K562 (cell line): ENCODE results near the gene OR5AU1. TPM values are rescaled to one million over a fixed set of nuclear protein-coding genes. Genes with fewer than 3 reads are reported as not detected.

Source experiments
- ATAC-seq: fragments of 200-7000 bp; cut with Tn5 transposase; 3 replicates; pipeline ENCODE4 v1.9.1; 2020; ENCODE audit warnings: moderate library complexity
- BruUV-seq: library from RNA; stranded (reverse); fragments of 400-500 nt; replicated peaks from 2 replicates; lab custom pipeline; 2021; lab: Mats Ljungman, UMichigan
- CTCF ChIA-PET: fragments of 300-600 bp; formaldehyde crosslinking; extraction: SDS; loops from one replicate; lab custom pipeline; 2021; ENCODE audit warnings: low intra/inter-chr PET ratio; lab: Yijun Ruan, JAX
- POLR2A ChIA-PET: fragments of 300-600, 350-650 bp; sonication (Branson Sonifier 250); formaldehyde crosslinking; extraction: SDS; loops from one replicate; lab custom pipeline; 2021; ENCODE audit warnings: antibody characterized with exemption, inconsistent platforms; lab: Yijun Ruan, JAX
- DNase-seq, 4 experiments: peaks; one replicate each; pipeline versions ENCODE4 v3.0.0 to v3.0.0-alpha.2; 2011 to 2018; ENCODE audit warnings: low spot score in 3 of 4, mixed read lengths in 3 of 4; ENCODE audit errors: extremely low read depth in 1 of 4
- FAIRE-seq: peaks from 2 replicates; lab custom pipeline; 2011; peaks lifted over from hg19 to GRCh38; lab: Jason Lieb, UNC
- H2AFZ ChIP-seq: 2 replicates; pipeline ENCODE4 v1.6.0; 2011; ENCODE audit warnings: low read depth, low read length, control low read depth, inconsistent platforms
- H3K27ac ChIP-seq: fragments of 200-600 bp; 3 replicates; pipeline ENCODE4 v1.8.0; 2011; ENCODE audit warnings: low read depth, mild to moderate bottlenecking, control low read depth, inconsistent platforms, low read length, moderate library complexity, mixed read lengths; ENCODE audit errors: extremely low read depth
- H3K27me3 ChIP-seq, 2 experiments: fragments of 300-600 bp in 1 of 2; 2 replicates in 1 of 2; 3 replicates in 1 of 2; pipeline versions ENCODE4 v1.6.0 to v1.8.0; 2011; ENCODE audit warnings: inconsistent platforms in 2 of 2, low read length in 2 of 2, mild to moderate bottlenecking in 1 of 2, mixed read lengths in 1 of 2, moderate library complexity in 1 of 2; ENCODE audit not compliant: control insufficient read depth in 2 of 2, insufficient read depth in 2 of 2
- H3K36me3 ChIP-seq: fragments of 300-600 bp; 3 replicates; pipeline ENCODE4 v1.8.0; 2011; ENCODE audit warnings: mild to moderate bottlenecking, low read length, inconsistent platforms; ENCODE audit not compliant: control insufficient read depth, insufficient read depth
- H3K4me1 ChIP-seq, 2 experiments: fragments of 200-600 bp in 1 of 2; replicated peaks in 1 of 2; 2 replicates in 1 of 2; 3 replicates in 1 of 2; pipeline versions ENCODE4 v1.5.1 to v1.8.0; 2011; ENCODE audit warnings: inconsistent platforms in 2 of 2, low read length in 2 of 2, mild to moderate bottlenecking in 1 of 2, mixed read lengths in 1 of 2, moderate library complexity in 1 of 2; ENCODE audit not compliant: control insufficient read depth in 2 of 2, insufficient read depth in 2 of 2
- H3K4me2 ChIP-seq: 2 replicates; pipeline ENCODE4 v1.6.1; 2011; ENCODE audit warnings: low read length, control low read depth, inconsistent platforms, mixed read lengths; ENCODE audit not compliant: insufficient read depth
- H3K4me3 ChIP-seq: fragments of 200-600 bp; sonication (generic), shearing (Covaris generic); 2 replicates; pipeline ENCODE4 v1.5.1; 2016; ENCODE audit warnings: control low read depth, inconsistent platforms
- H3K79me2 ChIP-seq: fragments of 200-600 bp; 3 replicates; pipeline ENCODE4 v1.8.0; 2011; ENCODE audit warnings: low read length, inconsistent platforms; ENCODE audit not compliant: control insufficient read depth, insufficient read depth
- H3K9ac ChIP-seq, 2 experiments: 2 replicates each; pipeline versions ENCODE4 v1.6.0 to v1.6.1; 2011; ENCODE audit warnings: low read depth in 2 of 2, low read length in 2 of 2, control low read depth in 1 of 2, inconsistent platforms in 1 of 2, mild to moderate bottlenecking in 1 of 2, mixed read lengths in 1 of 2; ENCODE audit not compliant: insufficient read depth in 1 of 2
- H3K9me1 ChIP-seq: one replicate; pipeline ENCODE4 v1.6.0; 2011; ENCODE audit warnings: inconsistent platforms, mild to moderate bottlenecking, low read length, moderate library complexity; ENCODE audit not compliant: control insufficient read depth, insufficient read depth
- H3K9me3 ChIP-seq: replicated peaks from 2 replicates; pipeline ENCODE4 v1.5.1; 2011; ENCODE audit warnings: low read depth, low read length, inconsistent platforms; ENCODE audit not compliant: control insufficient read depth, insufficient read depth
- H4K20me1 ChIP-seq: replicated peaks from 2 replicates; pipeline ENCODE4 v1.6.1; 2011; ENCODE audit warnings: low read length, inconsistent platforms, mixed read lengths; ENCODE audit not compliant: control insufficient read depth, insufficient read depth
- KDM5B ChIP-seq: fragments of 200-600 bp; sonication (generic); IDR thresholded peaks from 2 replicates; pipeline ENCODE4 v1.6.1; 2012; ENCODE audit warnings: low read depth, mild to moderate bottlenecking, moderate library complexity, low read length, control low read depth, inconsistent platforms; ENCODE audit not compliant: insufficient replicate concordance
- PBX2 ChIP-seq, 2 experiments: IDR thresholded peaks in 1 of 2; conservative IDR thresholded peaks in 1 of 2; 2 replicates each; pipeline ENCODE4 v1.6.1; 2016; ENCODE audit warnings: low read depth in 2 of 2, mild to moderate bottlenecking in 1 of 2, missing compliant biosample characterization in 1 of 2, missing genetic modification characterization in 1 of 2, moderate library complexity in 1 of 2
- ZBTB43 ChIP-seq: sonication (generic); formaldehyde crosslinking; IDR thresholded peaks from 2 replicates; pipeline ENCODE4 v1.8.0; 2023; ENCODE audit warnings: mild to moderate bottlenecking, missing genetic modification reagents
- ZBTB9 ChIP-seq: fragments of 450-650 bp; formaldehyde crosslinking; IDR thresholded peaks from 2 replicates; pipeline ENCODE4 v1.4.0; 2020; ENCODE audit warnings: mild to moderate bottlenecking, moderate library complexity
- ZNF592 ChIP-seq: fragments of 450-650 bp; IDR thresholded peaks from 2 replicates; pipeline ENCODE4 v1.6.1; 2017; ENCODE audit warnings: antibody characterized with exemption, mild to moderate bottlenecking
- WGBS: fragments of 100-300 bp; shearing (Covaris generic); methylation state at CpG from one replicate; pipeline ENCODE4 v1.1.6; 2016; ENCODE audit warnings: low coverage, mixed read lengths; ENCODE audit not compliant: insufficient coverage; ENCODE audit errors: missing lambda C conversion rate; 5-methylcytosine and 5-hydroxymethylcytosine counted together
- in situ Hi-C: fragments of 300-500 bp; cut with MboI; formaldehyde crosslinking; loops from 4 replicates; pipeline ENCODE4 v1.15.0; 2018; ENCODE audit warnings: inconsistent platforms, mixed read lengths
- intact Hi-C: fragments of 100-400 bp; cut with micrococcal nuclease; formaldehyde crosslinking; loops from 2 replicates; pipeline ENCODE4 v1.14.2; 2022
- polyA plus RNA-seq, 8 experiments: library from polyadenylated mRNA; depleted of rRNA in 4 of 8; stranded (reverse) in 5 of 8; unstranded in 3 of 8; fragments of >200 nt; fragmentation: Nextera tagmentation in 2 of 8; fragmentation: Illumina TruSeq in 1 of 8; extraction: Ambion mirVana in 2 of 8; extraction: Trizol in 1 of 8; gene quantifications; 2 replicates each; pipeline versions ENCODE4 v1.2.1 to v1.2.3, GENCODE V29; 2011 to 2014; ENCODE audit warnings: inconsistent platforms in 1 of 8, missing spikeins in 1 of 8
- total RNA-seq, 7 experiments: library from RNA; depleted of rRNA in 6 of 7; stranded (reverse); fragments of >200 nt in 6 of 7; fragmentation: Illumina TruSeq in 2 of 7; extraction: Trizol in 2 of 7; gene quantifications; 2 replicates each; pipeline versions ENCODE4 v1.2.1 to v1.2.3, GENCODE V29; 2011 to 2021; ENCODE audit warnings: low replicate concordance in 1 of 7

OR5AU1 gene
- total and polyA plus RNA-seq, 9 of the 15 experiments (the other 6 are each of a cell fraction or from before 2014, with no cell fraction given): not detected

GRCh38 chr14:21191809-21192446 is 36.1 kb upstream of the OR5AU1 start (continued):
- no peak for TF ChIP-seq ZBTB9 (CRISPR knock-in tag)
- TF ChIP-seq, all 486 proteins: peak for 7

GRCh38 chr14:21191261-21191808 is 35.5 kb upstream of the OR5AU1 start:
- WGBS: 56% methylated on average over 6 of the region's 7 CpGs
- POLR2A ChIA-PET: interaction anchor here (0.8 to 3.3 kb wide), 3 partner anchors 11 to 34 kb away, joined by 3 to 20 read pairs (median 4); no protein-coding TSS in a partner anchor
- in situ Hi-C loops (no loop called here), intact Hi-C loops (no loop called here)
- H2AFZ ChIP-seq: peak overlapping the region; percentile 91
- DNase-seq: no peak
- peak overlapping the region; percentile 68; the same call in 1 of the 2 replicates for H3K4me2 ChIP-seq
- H3K9me3 ChIP-seq: no peaks in the 10 kb centered on the region
- no peak for FAIRE-seq
- H4K20me1 ChIP-seq: no peaks in the 10 kb centered on the region
- no peaks in the 10 kb centered on the region for H3K27me3 ChIP-seq
- BruUV-seq: TSS peak; percentile 71
- peak overlapping the region in 1 of 2 experiments; percentile 35; a peak in 1 of 4 replicates for H3K9ac ChIP-seq
- peaks cover 4 to 14% of the 10 kb centered on the region in 2 experiments; a peak in 3 of 5 replicates for H3K4me1 ChIP-seq
- peak; percentile 50 for ATAC-seq
- H3K79me2 ChIP-seq: no peaks in the 10 kb centered on the region
- CTCF ChIA-PET: no interaction called here
- H3K4me3 ChIP-seq: no peak overlapping the region
- H3K36me3 ChIP-seq: no peaks in the 10 kb centered on the region
- H3K9me1 ChIP-seq: no peaks in the 10 kb centered on the region
- no peak overlapping the region; the same call in 2 of the 3 replicates for H3K27ac ChIP-seq
- TF ChIP-seq KDM5B: no peak
- no peak for TF ChIP-seq ZBTB43 (CRISPR knock-in tag)
- TF ChIP-seq ZNF592: no peak
- TF ChIP-seq PBX2 (CRISPR knock-in tag; IDR thresholded peaks at IDR 0.05; ENCODE audit: low read depth): no peak
- no peak for TF ChIP-seq PBX2 (tag; conservative IDR thresholded peaks at IDR 0.05; ENCODE audit: low read depth)
